ENCODE measurements around the gene UBD. TPM values are rescaled to one million over a fixed set of nuclear protein-coding genes. Genes with fewer than 3 reads are reported as not detected.

Gene UBD
- total RNA-seq, 1 donor from 2014 or later: not detected

Small RNAs within 50 kb of the gene (small RNA-seq; reads per million reads assigned to genes)
- gene SNORD32B (0.64 reads per million, percentile 49 among the genes with 10 or more reads in this experiment), gene TMEM183AP1 (not detected)

Other genes with a start within 250 kb of the UBD start
- not detected for gene OR5V1, start 190.9 kb downstream of the UBD start, total RNA-seq
- gene OR12D3, start 184.4 kb downstream of the UBD start, total RNA-seq: not detected
- gene OR12D2, start 164.1 kb downstream of the UBD start, total RNA-seq: not detected
- gene OR12D1, start 144.8 kb downstream of the UBD start, total RNA-seq: not detected
- not detected for gene OR10C1, start 120.4 kb downstream of the UBD start, total RNA-seq
- gene OR11A1, start 102.7 kb downstream of the UBD start, total RNA-seq: not detected
- under 0.01 TPM for gene OR2H1, start 102.6 kb downstream of the UBD start, total RNA-seq
- gene MAS1L, start 71.8 kb downstream of the UBD start, total RNA-seq: not detected
- gene OR2H2, start 25.4 kb upstream of the UBD start, total RNA-seq: not detected
- 72.2 TPM for gene GABBR1, start 73.5 kb upstream of the UBD start, total RNA-seq
- gene MOG, start 97.4 kb upstream of the UBD start, total RNA-seq: under 0.01 TPM
- gene ZFP57, start 121.4 kb upstream of the UBD start, total RNA-seq: not detected
- 0.82 TPM for gene HLA-F, start 163.7 kb upstream of the UBD start, total RNA-seq